Glomerular visceral epithelial cell (primary cell): Measurements from ENCODE around the gene FOXL1.
"Not testable (repeated sequence)": the region's sequence is repeated elsewhere in the genome, so short reads cannot be mapped to it uniquely, and the experiment has no call there.

Source experiments
- DNase-seq: peaks from one replicate; pipeline ENCODE4 v3.0.0-alpha.2; 2016; ENCODE audit errors: extremely low spot score

FOXL1 gene

DNA sequence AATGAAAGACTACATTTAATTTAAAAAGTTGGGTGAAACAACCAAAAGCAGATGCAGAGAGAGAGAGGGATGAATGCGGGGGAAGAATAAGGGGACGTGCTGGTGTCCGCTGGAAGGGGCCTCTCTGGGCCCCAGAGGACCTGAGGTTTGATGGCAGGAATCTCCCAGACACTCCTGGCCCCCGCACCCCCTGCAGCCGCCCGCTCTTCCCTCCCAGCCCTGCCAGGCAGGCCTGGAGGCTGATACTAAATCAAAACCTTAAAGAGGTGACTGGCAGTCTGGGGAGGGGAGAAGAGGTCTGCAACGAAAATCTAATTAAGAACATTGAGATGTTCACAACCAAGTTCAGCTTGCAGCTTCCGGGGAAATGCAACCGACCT, 2.4 kb downstream of the FOXL1 start:
- no peak for DNase-seq

DNA sequence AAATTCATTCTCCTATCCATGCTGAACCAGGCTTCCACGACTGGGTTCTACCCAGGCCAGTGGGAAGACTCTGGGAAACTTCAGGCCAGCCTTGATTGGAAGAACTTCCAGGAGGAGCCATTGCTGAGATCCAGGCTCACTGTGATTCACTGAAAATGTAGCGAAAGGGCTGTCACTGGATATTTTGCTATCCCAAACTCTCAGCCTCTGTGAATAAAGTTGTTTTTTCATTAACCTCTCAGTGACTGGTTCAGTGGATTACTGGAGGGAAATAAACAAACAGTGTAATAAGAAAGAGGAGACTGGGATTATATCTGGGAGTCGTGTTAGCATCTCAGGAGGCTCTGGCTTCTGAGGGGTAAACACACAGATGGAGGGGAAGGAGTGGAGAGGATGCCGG, 3.1 kb downstream of the FOXL1 start:
- no peak for DNase-seq

DNA sequence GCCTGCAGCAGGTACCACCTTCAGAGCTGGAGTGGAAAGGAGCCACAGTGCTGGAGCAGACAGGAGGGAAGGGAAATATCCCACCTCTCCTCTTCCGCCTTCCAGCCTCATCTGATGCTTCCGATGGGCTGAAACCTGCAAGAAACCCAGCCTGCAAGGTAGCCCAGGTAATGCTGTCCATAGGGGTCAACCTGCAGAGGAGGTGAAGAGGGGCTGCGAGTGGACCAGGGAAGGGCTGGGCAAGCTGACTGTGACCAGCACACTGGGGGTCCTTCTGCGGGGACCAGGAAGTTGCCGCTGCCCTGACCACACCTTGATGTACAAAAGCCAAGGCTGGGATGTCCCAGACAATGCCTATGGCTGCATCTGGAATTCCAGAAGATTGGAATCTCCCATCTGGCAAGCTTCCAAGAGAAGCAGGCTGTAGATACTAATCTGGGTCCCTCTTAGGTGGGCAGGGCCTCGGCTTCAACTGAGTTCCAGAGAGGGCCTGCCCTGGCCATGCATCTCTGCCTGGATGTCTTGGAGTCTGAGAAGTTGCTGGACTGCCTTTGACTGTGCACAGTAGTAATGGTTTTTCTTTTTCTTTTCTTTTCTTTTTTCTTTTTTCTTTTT, 5.8 kb downstream of the FOXL1 start:
- DNase-seq = peak; percentile 47

DNA sequence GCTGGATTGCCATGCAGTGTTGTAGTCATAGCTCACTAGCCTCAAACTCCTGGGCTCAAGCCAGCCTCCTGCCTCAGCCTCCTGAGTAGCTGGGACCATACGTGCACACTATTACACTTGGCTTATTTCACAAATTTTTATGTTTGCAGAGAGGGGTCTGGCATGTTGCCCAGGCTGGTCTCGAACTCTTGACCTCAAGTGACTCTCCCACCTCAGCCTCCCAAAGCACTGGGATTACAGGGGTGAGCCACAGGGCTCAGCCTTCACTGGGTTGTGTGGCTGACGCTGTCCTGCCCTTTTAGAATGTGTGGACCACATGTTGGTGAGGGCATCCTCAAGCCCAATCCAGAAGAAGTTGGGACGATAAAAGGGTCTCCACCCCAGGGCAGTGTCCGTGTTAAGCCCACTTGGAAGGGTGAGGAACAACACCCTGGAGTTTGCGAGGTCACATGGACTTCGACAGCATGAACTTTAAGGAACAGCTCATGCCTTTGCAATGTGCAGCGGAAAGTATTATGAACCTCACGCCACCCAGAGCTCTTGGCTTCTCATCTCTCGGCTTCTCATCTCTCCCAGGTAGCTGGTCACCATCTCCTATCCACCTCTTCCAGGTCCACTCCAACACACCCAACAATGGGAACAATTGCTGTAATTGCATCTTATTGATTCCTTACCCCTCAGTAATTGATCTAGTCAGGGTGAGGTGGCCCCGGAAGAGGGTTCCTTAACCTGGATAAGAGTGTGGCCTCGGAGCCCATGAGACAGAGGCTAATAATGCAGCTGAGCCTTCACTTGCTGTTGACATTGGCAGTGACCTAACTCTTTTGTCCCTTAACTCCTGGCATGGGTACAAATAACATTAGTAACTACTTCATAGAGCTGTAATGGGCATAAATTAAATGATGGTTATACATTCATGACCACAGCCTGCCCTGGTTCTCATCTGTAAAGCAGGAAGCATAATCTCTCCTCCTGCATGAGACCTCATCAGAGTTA, 6.7 kb downstream of the FOXL1 start:
- DNase-seq = peak; percentile 50

DNA sequence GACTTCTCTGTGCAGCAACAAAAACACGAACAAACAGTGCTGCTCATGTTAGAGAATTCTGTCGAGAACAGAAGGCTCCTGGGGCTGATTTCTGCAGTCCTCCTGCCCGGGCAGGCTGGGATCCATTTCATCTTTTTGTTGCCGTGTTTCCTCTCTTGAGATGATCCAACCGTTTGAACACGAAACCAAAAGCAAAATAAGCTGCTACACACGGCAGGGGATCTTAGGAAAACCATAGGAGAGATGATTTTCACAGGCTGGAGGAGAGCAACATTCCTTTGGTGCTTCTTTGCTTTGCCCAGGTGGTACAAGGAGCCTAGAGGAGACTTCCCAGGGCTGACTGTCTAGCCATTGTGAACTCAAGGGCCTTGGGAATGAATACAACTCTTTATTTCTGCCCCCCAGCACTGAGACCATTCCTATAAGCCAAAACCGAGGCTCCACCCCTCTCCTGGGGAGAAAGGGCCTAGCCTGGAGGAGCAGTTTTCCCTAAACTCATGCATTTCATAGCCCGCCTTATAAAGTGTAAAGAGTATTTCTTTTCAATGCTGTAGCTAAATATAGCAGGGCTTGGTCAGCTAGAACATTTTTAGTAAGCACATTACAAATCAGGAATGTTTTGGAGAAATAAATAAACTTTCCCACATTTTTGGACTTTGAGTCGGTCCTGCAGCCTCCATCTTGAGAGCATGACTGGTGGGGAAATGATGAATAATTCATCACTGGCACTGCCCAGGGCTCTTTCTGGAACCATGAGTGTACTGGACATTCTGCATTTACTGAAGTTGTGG, 7.7 kb downstream of the FOXL1 start:
- DNase-seq = no peak

DNA sequence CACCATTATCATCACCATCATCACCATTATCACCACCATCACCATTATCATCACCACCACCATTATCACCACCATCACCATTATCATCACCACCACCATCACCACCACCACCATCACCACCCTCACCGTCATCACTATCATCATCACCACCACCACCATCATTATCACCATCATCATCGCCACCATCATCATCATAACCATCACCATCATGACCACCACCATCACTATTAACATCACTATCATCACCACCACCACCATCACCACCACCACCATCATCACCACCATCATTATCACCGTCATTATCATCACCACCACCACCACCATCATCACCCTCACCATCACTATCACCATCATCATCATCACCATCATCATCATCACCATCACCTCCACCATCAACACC, 9.1 kb downstream of the FOXL1 start:
- DNase-seq = no peak

DNA sequence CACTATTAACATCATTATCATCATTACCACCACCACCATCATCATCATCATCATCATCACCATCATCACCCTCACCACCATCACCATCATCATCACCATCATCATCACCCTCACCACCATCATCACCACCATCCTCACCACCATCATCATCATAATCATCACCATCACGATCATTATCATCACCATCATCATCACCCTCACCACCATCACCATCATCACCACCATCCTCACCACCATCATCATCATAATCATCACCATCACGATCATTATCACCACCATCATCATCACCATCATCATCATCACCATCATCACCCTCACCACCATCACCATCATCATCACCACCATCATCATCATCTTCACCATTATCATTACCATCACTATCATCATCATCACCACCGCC, 9.6 kb downstream of the FOXL1 start:
- DNase-seq = not testable (repeated sequence)

DNA sequence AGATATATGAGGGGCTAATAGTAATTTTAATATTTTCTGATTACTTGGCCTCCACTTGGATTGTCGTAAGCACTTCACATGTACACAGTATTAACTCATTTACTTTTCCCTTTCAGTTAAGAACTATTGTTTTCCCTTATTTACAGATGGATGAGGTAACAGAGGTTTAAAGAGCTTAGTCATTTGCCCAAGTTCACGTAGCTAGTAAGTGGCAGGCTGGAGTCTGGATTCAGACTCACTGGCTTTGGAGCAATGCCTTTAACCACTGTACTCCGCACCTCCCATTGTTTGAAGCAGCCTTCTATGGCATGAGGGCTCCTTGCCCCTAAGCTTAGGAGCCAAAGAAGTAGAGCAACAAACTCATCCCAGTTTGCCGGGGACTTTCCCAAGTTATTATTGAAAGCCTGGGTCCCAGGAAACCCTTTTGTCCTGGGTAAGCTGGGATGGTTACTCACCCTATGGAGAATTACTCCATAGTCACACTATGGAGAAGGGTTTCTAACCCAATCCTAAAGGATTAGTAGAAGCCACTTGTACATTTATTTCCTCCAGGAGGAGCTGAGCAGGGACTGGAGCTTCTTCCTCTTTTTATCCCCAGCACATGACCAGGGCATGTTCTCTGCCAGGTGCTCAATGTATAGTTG, 12.3 kb downstream of the FOXL1 start:
- DNase-seq = peak; percentile 67

DNA sequence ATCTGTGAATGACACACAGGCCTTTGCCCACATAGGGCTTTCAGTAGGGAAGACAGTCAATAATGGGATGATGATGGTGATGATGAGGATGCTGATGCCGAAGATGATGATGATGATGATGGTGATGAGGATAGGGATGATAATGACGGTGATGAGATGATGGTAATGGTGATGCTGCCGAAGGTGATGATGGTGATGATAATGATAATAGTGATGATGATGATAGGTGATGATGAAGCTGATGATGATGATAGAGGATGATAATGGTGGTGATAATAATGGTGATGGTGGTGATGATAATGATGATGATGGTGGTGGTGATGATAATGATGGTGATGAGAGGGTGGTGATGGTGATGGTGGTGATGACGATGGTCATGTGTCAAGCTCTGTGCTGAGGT, 12.9 kb downstream of the FOXL1 start:
- DNase-seq = no peak

DNA sequence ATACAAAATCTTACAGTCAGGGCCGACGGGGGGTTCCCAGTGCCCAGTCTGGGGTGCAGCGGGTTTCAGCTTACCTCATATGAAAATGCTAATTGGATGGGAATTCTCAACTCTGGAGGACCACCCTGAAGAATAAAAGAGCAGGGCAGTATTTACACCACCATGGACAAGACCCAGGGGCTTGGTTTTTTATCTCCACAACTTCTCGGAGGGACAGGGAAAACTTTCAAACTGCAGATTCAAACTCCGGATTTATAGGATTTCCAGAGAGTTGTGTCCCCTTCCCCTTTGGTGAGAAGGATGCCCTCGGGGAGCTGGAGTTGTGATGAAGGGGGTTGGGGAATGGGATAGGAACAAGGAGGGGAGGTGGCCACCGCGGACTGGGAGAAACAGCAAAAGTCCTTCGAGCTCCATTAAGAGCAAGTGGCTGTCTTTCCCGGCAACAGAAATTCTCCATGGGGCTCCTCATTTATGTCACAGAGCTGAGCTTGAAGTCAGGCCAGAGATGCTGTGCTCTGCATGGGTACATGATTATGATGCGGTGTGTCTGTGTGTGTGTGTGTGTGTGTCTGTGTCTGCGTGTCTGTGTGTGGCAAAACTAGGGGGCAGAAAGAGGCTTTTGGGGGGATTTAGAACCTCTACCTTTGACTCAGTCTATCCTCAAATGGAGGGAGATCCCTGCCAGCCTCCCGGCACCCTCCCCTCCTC, 15.7 kb downstream of the FOXL1 start:
- no peak for DNase-seq

DNA sequence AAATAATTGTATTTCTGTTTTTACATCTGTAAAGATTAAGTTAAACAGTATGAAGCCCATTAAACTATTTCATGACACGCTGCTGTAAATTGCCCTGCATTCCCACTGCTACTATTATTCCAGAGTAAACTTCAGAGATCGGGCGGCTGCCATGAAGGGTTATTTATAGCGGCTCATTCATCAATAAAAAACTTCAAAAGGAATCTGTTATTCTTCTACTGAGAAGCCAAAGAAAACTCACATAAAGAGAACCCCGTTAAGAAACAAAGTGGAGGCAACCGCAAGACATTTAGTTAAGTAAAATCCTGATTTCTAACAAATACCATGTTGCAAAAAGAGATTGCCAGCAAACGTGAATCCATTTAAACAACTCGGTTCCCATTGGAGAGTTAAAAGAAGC, 16.4 kb downstream of the FOXL1 start:
- no peak for DNase-seq

DNA sequence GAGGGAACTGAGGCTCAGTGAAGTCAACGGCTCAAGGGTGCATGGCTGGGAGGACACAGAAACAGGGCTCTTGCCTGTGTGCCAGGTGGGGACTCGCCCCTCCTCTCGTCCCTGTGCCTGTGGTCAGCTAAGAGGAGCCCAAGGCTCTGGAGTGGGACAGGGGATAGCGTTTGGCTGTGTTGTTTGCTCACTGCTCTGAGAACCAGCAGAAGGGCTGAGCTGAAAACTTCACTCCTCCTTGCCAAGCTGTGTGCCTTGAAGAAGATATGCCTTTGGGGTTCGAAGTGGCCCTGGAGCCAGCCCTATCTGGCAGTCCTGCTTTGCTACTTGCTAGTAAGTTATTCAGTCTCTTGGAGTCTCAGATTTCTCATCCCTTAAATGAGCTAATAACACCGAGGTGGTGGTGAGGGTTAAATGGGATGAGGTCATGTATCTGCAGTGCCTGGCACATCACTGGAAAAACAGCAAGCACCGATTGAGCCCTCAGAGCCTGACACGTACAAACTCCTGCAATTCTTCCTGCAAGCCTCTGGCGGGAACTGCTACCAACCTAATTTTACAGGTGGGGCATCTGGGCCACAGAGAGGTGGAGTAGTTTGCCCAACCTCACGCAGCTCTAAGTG, 17.7 kb downstream of the FOXL1 start:
- DNase-seq = no peak

DNA sequence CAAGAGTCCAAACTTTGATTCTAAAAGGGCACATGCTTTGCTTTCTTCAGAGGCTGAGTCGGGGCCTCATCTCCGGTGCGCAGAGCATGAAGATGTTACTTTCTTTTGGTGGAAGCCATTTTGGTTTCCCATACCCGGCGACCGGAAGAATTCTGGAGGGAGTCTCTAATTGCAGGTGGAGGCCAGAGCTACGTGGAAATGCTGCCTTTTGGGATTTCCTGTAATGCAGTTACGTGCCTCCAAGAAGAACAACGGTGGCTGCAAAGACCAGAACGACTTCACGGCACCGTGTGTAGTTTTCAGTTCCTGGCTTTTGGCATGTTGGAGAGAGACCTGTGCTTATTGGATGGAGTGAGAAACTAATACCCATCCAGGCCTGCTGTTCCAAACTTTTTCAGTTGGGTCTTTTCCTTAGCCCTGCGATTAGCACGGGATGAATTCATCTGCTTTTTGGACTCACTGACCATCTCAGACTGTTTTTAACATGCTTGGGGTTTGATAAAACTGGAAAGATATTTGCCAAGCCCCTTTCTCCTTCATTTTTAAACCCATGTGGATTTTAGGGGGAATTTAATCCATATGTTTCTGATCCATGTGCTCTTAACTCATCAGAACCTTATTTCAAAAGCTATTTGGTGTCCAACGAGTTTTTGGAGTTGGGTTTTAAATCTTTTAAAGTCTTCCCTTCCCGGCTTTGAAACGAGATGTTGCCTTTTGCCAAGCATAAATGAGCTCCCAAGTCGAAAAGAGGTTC, 19.0 kb downstream of the FOXL1 start:
- no peak for DNase-seq

DNA sequence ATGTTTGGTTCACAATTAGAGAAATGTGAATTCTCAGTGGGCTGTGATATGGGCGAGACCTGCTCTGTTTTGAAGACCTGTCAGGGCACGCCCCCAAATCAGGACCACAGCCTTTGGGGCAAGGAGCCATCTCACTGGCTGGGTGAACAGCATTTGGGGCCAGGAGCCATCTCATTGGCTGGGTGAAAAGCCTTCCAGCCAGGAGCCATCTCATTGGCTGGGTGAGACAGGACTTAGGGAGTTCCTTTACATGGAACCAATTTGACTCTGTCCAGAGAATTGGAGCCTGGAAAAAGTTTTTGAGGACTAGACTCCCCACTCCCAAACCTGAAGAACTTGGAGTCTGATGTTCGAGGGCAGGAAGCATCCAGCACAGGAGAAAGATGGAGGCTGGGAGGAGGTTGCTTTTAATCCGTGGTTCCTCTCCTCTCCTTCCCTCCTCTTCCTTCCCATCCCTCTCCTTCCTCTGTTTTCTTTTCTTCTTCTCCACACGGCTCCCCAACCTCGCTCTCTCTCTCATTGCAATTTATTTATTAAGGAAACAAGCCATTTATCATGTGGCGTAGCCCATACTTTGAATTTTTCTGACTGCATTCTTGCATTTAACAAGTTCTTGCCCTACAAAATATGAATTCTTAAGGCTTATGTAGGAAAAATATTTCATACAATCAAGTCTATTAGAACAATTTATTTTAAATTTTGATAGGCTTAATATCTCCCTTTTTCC, 19.7 kb downstream of the FOXL1 start:
- no peak for DNase-seq

DNA sequence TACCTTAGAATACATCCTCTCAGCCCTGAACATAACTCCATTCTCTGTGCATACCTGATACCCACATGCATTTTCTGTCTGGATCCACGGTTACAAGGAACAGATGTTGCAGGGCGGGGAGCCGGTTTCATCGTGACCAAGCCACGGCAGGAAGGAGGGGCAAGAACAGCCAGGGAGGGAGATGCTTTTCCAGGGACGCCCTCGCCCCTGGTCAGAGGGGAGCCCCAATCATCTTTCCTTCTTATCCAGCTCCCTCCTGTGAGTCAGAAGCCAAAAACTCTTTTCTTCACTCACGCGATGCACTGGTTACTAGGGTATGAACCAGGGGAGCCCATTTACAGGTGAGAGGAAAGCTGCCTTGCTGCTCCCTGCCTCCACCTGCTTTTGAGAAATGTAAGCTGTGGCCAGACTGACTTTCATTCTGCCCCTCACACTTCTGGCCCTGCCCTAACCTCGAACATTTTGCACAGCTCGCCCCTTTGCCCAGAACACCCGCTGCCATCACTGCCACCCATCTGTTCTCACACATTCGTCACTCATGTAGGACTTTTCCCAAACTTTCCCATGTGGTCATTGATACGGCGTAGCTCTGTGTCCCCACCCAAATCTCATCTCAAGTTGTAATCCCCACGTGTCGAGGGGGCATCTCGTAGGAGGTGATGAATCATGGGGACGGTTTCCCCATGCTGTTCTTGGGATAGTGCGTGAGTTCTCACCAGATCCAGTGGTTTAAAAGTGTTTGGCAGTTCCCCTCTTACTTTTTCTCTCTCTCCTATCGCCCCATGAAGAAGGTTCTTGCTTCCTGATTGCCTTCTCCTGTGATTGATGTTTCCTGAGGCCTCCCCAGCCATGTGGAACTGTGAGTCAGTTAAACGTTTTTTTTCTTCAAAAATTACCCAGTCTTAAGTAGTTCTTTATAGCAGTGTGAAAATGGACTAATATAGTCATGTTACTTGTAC, 20.5 kb downstream of the FOXL1 start:
- DNase-seq = no peak

DNA sequence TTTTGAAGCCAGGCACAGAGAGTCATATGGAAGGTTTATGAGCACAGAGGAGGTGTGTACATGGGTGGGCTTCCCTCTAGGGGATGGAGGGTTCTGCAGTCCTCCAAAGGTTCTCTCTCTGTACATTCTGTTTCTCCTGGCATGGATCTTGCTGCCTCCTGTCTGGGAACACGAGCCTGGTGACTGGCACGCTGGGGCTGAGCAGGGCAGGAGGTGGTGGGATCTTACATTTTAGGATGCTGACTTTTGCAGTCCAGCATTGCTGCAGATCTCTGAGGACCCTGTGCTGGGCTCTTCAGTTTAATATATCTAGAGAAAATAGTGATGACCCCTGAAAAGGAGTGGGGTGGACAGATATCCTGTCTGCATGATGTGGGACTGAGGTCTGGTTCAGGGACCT, 23.0 kb downstream of the FOXL1 start:
- no peak for DNase-seq

DNA sequence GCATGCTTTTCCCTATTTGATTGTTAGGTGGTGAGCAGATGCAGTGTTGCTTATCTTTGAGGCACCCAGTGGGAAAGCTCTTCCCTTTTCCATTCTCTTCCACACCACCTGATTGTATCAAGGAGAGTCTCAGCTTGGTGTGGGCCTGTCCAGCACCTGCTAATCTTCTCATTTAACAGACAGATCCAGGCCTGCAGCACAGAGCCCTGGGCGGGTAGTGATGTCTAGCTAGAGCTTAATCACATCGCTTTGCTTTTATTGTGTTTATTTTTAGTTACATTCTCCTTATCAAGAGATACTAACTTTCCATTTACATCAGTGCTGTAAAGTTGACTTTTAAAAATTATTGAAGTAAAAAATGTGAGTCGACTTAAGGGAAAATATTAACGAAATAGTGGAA, 24.2 kb downstream of the FOXL1 start:
- DNase-seq = no peak
